H4 (cell line): ENCODE data around the gene DHFR2. TPM values are rescaled to one million over a fixed set of nuclear protein-coding genes. Genes with fewer than 3 reads are reported as not detected.

Experiments
- total RNA-seq: library from RNA; depleted of rRNA; stranded (reverse); fragments of >200 nt; shearing (Covaris generic); gene quantifications from 2 replicates; pipeline ENCODE4 v1.2.3, GENCODE V29; 2014; rRNA removed

Gene DHFR2
- total RNA-seq, 1 experiment from 2014 or later, result 3.9 TPM

Other genes starting within 250 kb of the DHFR2 start
- 10.3 and 10.9 TPM in 2 replicates for gene PROS1, start 89.0 kb downstream of the DHFR2 start, total RNA-seq
- 6.8 and 8.6 TPM in 2 replicates for gene ARL13B, start 82.8 kb downstream of the DHFR2 start, total RNA-seq
- gene STX19, start 34.3 kb downstream of the DHFR2 start, total RNA-seq, result not detected in 2 replicates
- gene NSUN3, start 145 bp upstream of the DHFR2 start, total RNA-seq, result 6.7 and 13.3 TPM in 2 replicates